Mesenchymal stem cell (in vitro differentiated cells and primary cell): ENCODE data around the gene JPT2.

Experiments
- DNase-seq: peaks from one replicate; pipeline ENCODE4 v3.0.0-alpha.2; 2013
- H2AFZ ChIP-seq: one replicate; pipeline ENCODE4 v1.6.1; 2013; ENCODE audit warnings: low read depth, mild to moderate bottlenecking, control low read depth, inconsistent platforms, low read length, moderate library complexity
- H2AK5ac ChIP-seq: 2 replicates; pipeline ENCODE4 v1.6.1; 2013; ENCODE audit warnings: low read length, moderate library complexity, mild to moderate bottlenecking, inconsistent platforms; ENCODE audit not compliant: severe bottlenecking
- H2BK120ac ChIP-seq: one replicate; pipeline ENCODE4 v1.6.1; 2013; ENCODE audit warnings: low read depth, mild to moderate bottlenecking, inconsistent platforms, low read length, moderate library complexity
- H2BK12ac ChIP-seq, 2 experiments: one replicate each; pipeline ENCODE4 v1.6.1; 2013; ENCODE audit warnings: inconsistent platforms in 2 of 2, low read length in 2 of 2, mild to moderate bottlenecking in 2 of 2, moderate library complexity in 2 of 2, control low read depth in 1 of 2
- H2BK15ac ChIP-seq: one replicate; pipeline ENCODE4 v1.6.1; 2013; ENCODE audit warnings: mild to moderate bottlenecking, low read depth, inconsistent platforms; ENCODE audit not compliant: poor library complexity, severe bottlenecking
- H2BK5ac ChIP-seq: 2 replicates; pipeline ENCODE4 v1.6.1; 2013; ENCODE audit warnings: low read depth, mild to moderate bottlenecking, low read length, control low read depth, inconsistent platforms; ENCODE audit not compliant: poor library complexity, severe bottlenecking
- H3K14ac ChIP-seq, 2 experiments: one replicate each; pipeline ENCODE4 v1.6.1; 2013; ENCODE audit warnings: inconsistent platforms in 2 of 2, low read length in 2 of 2, control low read depth in 1 of 2, mild to moderate bottlenecking in 1 of 2, moderate library complexity in 1 of 2
- H3K18ac ChIP-seq, 2 experiments: one replicate each; pipeline ENCODE4 v1.6.1; 2013; ENCODE audit warnings: inconsistent platforms in 2 of 2, low read length in 2 of 2, control low read depth in 1 of 2, low read depth in 1 of 2, mild to moderate bottlenecking in 1 of 2
- H3K23ac ChIP-seq, 2 experiments: one replicate each; pipeline ENCODE4 v1.6.1; 2013; ENCODE audit warnings: inconsistent platforms in 2 of 2, low read length in 2 of 2, mild to moderate bottlenecking in 2 of 2, moderate library complexity in 2 of 2, control low read depth in 1 of 2
- H3K27ac ChIP-seq: 2 replicates; pipeline ENCODE4 v1.5.1; 2013; ENCODE audit warnings: mild to moderate bottlenecking, moderate library complexity, low read length, control low read depth, inconsistent platforms; ENCODE audit not compliant: poor library complexity, severe bottlenecking
- H3K27me3 ChIP-seq, 2 experiments: 2 replicates each; pipeline versions ENCODE4 v1.6.1 to v1.7.0; 2013; ENCODE audit warnings: low read length in 2 of 2, mild to moderate bottlenecking in 2 of 2, moderate library complexity in 2 of 2, control low read depth in 1 of 2, inconsistent platforms in 1 of 2; ENCODE audit not compliant: control insufficient read depth in 1 of 2, insufficient read depth in 1 of 2
- H3K36me3 ChIP-seq, 2 experiments: 2 replicates each; pipeline versions ENCODE4 v1.6.1 to v1.7.0; 2013; ENCODE audit warnings: low read length in 2 of 2, control low read depth in 1 of 2, inconsistent platforms in 1 of 2, low read depth in 1 of 2, mild to moderate bottlenecking in 1 of 2; ENCODE audit not compliant: insufficient read depth in 2 of 2, control insufficient read depth in 1 of 2
- H3K4ac ChIP-seq, 2 experiments: one replicate each; pipeline ENCODE4 v1.6.1; 2013; ENCODE audit warnings: inconsistent platforms in 2 of 2, low read length in 2 of 2, mild to moderate bottlenecking in 2 of 2, moderate library complexity in 2 of 2, control low read depth in 1 of 2, low read depth in 1 of 2
- H3K4me1 ChIP-seq: 2 replicates; pipeline ENCODE4 v1.6.1; 2013; ENCODE audit warnings: low read depth, low read length, control low read depth; ENCODE audit not compliant: control insufficient read depth, insufficient read depth
- H3K4me2 ChIP-seq: 2 replicates; pipeline ENCODE4 v1.6.1; 2013; ENCODE audit warnings: low read length, mild to moderate bottlenecking, inconsistent platforms; ENCODE audit not compliant: poor library complexity, severe bottlenecking
- H3K4me3 ChIP-seq, 2 experiments: 2 replicates each; pipeline versions ENCODE4 v1.5.1 to v1.7.0; 2013; ENCODE audit warnings: low read length in 2 of 2, mild to moderate bottlenecking in 2 of 2, control low read depth in 1 of 2, low read depth in 1 of 2; ENCODE audit not compliant: insufficient read depth in 1 of 2
- H3K79me1 ChIP-seq: replicated peaks from 2 replicates; pipeline ENCODE4 v1.6.1; 2013; ENCODE audit warnings: mild to moderate bottlenecking, control low read depth, low read length, inconsistent platforms; ENCODE audit not compliant: poor library complexity, severe bottlenecking
- H3K9ac ChIP-seq: 2 replicates; pipeline ENCODE4 v1.7.0; 2013; ENCODE audit warnings: mild to moderate bottlenecking, low read length, moderate library complexity
- H3K9me3 ChIP-seq: 2 replicates; pipeline ENCODE4 v1.7.0; 2013; ENCODE audit warnings: mild to moderate bottlenecking, low read length; ENCODE audit not compliant: control insufficient read depth
- H4K8ac ChIP-seq: one replicate; pipeline ENCODE4 v1.6.1; 2013; ENCODE audit warnings: inconsistent platforms, mild to moderate bottlenecking, low read length, moderate library complexity
- H4K91ac ChIP-seq: one replicate; pipeline ENCODE4 v1.6.1; 2013; ENCODE audit warnings: mild to moderate bottlenecking, low read length, inconsistent platforms
- WGBS: methylation state at CpG from one replicate; pipeline ENCODE4 v1.1.7; 2013; ENCODE audit warnings: mixed read lengths; 5-methylcytosine and 5-hydroxymethylcytosine counted together

The JPT2 gene

DNA sequence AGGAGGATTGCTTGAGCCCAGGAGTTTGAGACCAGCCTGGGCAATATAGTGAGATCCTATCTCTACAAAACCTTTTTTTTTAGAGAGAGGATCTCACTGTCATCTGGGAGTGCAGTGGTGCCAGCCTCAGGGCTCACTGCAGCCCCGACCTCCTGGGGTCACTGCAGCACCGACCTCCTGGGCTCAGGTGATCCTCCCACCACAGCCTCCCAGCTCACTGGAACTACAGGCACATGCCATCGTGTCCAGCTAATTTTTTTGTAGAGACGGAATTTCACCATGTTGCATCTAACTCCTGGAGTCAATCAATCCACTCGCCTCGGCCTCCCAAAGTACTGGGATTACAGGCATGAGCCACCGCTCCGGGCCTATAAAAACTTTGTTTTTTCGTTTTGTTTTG lies 43.3 kb downstream of the JPT2 start:
- H3K4me3 ChIP-seq, result no peak overlapping the region
- H3K27me3 ChIP-seq, result no peaks in the 10 kb centered on the region

DNA sequence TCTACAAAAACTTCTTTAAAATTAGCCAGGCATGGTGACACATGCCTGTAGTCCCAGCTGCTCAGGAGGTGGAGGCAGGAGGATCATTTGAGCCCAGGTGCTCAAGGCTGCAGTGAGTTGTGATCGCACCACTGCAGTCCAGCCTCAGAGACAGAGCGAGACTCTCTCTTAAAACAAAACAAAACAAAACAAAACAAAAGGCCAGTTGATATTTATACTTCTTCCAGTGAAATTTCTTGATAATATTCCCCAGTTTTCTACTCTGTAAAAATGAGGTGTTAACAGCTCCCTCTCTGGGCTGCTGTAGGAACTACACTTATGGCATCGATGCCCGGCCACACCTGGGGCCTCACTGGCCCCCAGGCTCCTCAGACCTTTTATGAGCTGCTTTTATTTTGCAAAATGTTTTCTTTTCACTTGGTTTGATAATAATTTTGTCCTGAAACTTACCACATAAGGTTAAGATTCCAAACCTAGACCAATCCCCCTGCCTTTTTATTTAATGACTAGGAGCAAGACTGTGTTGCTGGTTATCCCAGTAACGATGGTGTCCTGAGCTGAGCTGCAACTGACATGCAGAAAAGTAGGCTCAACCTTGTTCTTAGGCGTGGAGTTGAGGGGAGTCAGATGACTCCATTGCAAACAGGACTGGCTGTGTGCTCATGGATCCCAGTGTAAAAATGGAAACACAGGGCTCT lies 45.5 kb downstream of the JPT2 start:
- H2AFZ ChIP-seq, result no peak overlapping the region
- no peak overlapping the region for H3K23ac ChIP-seq
- DNase-seq, result peak; percentile 56
- no peak overlapping the region for H3K18ac ChIP-seq
- peak overlapping the region; percentile 39 for H3K9ac ChIP-seq
- 55% methylated on average over 5 of the region's 6 CpGs for WGBS
- H3K4ac ChIP-seq, result no peak overlapping the region
- no peak overlapping the region for H3K14ac ChIP-seq
- peaks cover 36% of the 10 kb centered on the region for H3K79me1 ChIP-seq
- no peak overlapping the region for H3K4me2 ChIP-seq
- H3K27ac ChIP-seq, result peak overlapping the region; percentile 52
- no peaks in the 10 kb centered on the region for H3K9me3 ChIP-seq
- H2AK5ac ChIP-seq, result peak overlapping the region; percentile 17
- peak overlapping the region; percentile 38 for H2BK15ac ChIP-seq
- H2BK5ac ChIP-seq, result no peak overlapping the region
- H3K4me3 ChIP-seq, result no peak overlapping the region
- H4K8ac ChIP-seq, result no peak overlapping the region
- H4K91ac ChIP-seq, result no peak overlapping the region
- peaks cover 30 to 38% of the 10 kb centered on the region in 2 experiments for H3K36me3 ChIP-seq
- H3K4me1 ChIP-seq, result peaks cover 19% of the 10 kb centered on the region
- H3K27me3 ChIP-seq, result no peaks in the 10 kb centered on the region
- H2BK12ac ChIP-seq, result no peak overlapping the region
- H2BK120ac ChIP-seq, result peak overlapping the region; percentile 62

More for the DNA sequence above, 43.3 kb downstream of the JPT2 start:
- no peak overlapping the region for H2AFZ ChIP-seq
- no peak for DNase-seq
- H3K23ac ChIP-seq, result no peak overlapping the region
- peaks cover 28% of the 10 kb centered on the region for H3K4me1 ChIP-seq
- no peak overlapping the region for H2BK120ac ChIP-seq
- no peak overlapping the region for H2BK5ac ChIP-seq
- no peak overlapping the region for H3K4me2 ChIP-seq
- peaks cover 10 to 16% of the 10 kb centered on the region in 2 experiments for H3K36me3 ChIP-seq
- H4K8ac ChIP-seq, result peak overlapping the region; percentile 35
- no peak overlapping the region for H3K4ac ChIP-seq
- no peak overlapping the region for H3K9ac ChIP-seq
- H3K9me3 ChIP-seq, result no peaks in the 10 kb centered on the region
- no peak overlapping the region for H2BK15ac ChIP-seq
- H3K27ac ChIP-seq, result peak overlapping the region; percentile 2
- WGBS, result 91% methylated on average over 9 of the region's 9 CpGs
- H2AK5ac ChIP-seq, result no peak overlapping the region
- no peak overlapping the region for H3K14ac ChIP-seq
- peaks cover 18% of the 10 kb centered on the region for H3K79me1 ChIP-seq
- H4K91ac ChIP-seq, result no peak overlapping the region
- peak overlapping the region in 1 of 2 experiments; percentile 9 for H3K18ac ChIP-seq
- no peak overlapping the region for H2BK12ac ChIP-seq

DNA sequence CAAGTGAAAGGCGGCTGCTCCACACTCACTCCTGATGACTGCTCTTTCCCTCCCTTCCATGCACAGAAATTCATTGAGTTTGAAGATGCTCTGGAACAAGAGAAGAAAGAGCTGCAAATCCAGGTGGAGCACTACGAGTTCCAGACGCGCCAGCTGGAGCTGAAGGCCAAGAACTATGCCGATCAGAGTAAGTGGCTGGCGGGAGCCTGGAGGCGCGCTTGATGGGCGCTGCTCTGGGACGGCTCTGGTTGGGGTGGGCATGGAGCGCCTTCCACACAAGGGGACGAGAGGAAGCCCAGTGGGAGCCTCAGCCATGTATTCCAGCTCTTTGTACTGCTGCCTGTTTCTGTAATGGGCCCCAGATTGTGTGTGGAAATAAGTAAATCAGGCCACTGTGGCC lies 46.4 kb downstream of the JPT2 start:
- H2BK120ac ChIP-seq, result no peak overlapping the region
- H2AK5ac ChIP-seq, result no peak overlapping the region
- no peaks in the 10 kb centered on the region for H3K9me3 ChIP-seq
- H3K9ac ChIP-seq, result no peak overlapping the region
- H3K4me3 ChIP-seq, result no peak overlapping the region
- 93% methylated on average over 12 of the region's 12 CpGs for WGBS
- H2AFZ ChIP-seq, result no peak overlapping the region
- no peak overlapping the region for H3K4me2 ChIP-seq
- peaks cover 15% of the 10 kb centered on the region for H3K4me1 ChIP-seq
- H3K36me3 ChIP-seq, result peaks cover 36 to 47% of the 10 kb centered on the region in 2 experiments
- no peak overlapping the region for H2BK12ac ChIP-seq
- H3K4ac ChIP-seq, result no peak overlapping the region
- H2BK5ac ChIP-seq, result no peak overlapping the region
- no peak overlapping the region for H3K14ac ChIP-seq
- no peak overlapping the region for H3K27ac ChIP-seq
- H3K23ac ChIP-seq, result no peak overlapping the region
- H4K8ac ChIP-seq, result no peak overlapping the region
- no peak overlapping the region for H2BK15ac ChIP-seq
- peaks cover 41% of the 10 kb centered on the region for H3K79me1 ChIP-seq
- no peaks in the 10 kb centered on the region for H3K27me3 ChIP-seq
- DNase-seq, result no peak
- H3K18ac ChIP-seq, result no peak overlapping the region
- H4K91ac ChIP-seq, result no peak overlapping the region

DNA sequence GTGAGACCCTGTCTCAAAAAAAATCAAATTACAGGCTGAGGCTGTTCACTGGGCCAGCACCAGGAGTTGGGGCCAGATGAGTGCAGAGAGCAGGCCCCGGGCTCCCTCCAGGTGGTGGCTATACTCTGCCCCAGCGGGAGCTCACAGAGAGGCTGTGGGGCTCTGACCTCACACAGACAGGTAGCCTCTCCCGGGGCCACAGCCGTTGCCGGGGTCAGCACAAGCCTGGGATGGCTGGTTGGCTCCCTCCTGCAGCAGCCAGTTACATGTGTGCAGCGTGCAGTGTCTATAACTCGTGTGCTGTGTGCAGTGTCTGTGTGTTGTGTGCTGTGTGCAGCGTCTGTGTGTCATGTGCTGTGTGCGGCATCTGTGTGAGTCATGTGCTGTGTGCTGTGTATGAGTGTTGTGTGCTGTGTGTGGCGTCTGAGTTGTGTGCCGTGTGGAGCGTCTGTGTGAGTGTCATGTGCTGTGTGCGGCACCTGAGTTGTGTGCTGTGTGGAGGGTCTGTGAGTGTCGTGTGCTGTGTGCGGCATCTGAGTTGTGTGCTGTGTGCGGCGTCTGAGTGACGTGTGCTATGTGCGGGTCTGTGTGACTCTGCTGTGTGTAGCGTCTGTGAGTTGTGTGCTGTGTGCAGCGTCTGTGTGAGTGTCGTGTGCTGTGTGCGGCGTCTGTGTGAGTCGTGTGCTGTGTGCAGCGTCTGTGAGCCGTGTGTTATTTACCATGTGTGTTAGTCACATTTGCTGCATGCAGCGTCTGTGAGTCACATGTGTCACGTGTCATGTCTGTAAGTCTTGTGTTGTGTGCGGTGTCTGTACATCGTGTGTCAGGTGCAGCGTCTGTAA lies 48.8 kb downstream of the JPT2 start:
- H2BK15ac ChIP-seq, result no peak overlapping the region
- no peak overlapping the region for H3K18ac ChIP-seq
- no peak overlapping the region for H2AFZ ChIP-seq
- no peak for DNase-seq
- H3K14ac ChIP-seq, result no peak overlapping the region
- no peak overlapping the region for H3K27ac ChIP-seq
- H2BK5ac ChIP-seq, result no peak overlapping the region
- no peak overlapping the region for H4K8ac ChIP-seq
- H3K27me3 ChIP-seq, result no peaks in the 10 kb centered on the region
- H3K4me1 ChIP-seq, result peaks cover 9% of the 10 kb centered on the region
- peaks cover 49 to 61% of the 10 kb centered on the region in 2 experiments for H3K36me3 ChIP-seq
- no peak overlapping the region for H3K4me2 ChIP-seq
- H3K4me3 ChIP-seq, result peak overlapping the region in 1 of 2 experiments; percentile 17
- no peak overlapping the region for H2BK12ac ChIP-seq
- peaks cover 46% of the 10 kb centered on the region for H3K79me1 ChIP-seq
- H2BK120ac ChIP-seq, result no peak overlapping the region
- no peak overlapping the region for H2AK5ac ChIP-seq
- 98% methylated on average over 32 of the region's 32 CpGs for WGBS
- no peaks in the 10 kb centered on the region for H3K9me3 ChIP-seq
- no peak overlapping the region for H3K9ac ChIP-seq
- no peak overlapping the region for H4K91ac ChIP-seq
- H3K4ac ChIP-seq, result no peak overlapping the region
- H3K23ac ChIP-seq, result no peak overlapping the region
